ENCODE results near the gene NCOR2.

DNA sequence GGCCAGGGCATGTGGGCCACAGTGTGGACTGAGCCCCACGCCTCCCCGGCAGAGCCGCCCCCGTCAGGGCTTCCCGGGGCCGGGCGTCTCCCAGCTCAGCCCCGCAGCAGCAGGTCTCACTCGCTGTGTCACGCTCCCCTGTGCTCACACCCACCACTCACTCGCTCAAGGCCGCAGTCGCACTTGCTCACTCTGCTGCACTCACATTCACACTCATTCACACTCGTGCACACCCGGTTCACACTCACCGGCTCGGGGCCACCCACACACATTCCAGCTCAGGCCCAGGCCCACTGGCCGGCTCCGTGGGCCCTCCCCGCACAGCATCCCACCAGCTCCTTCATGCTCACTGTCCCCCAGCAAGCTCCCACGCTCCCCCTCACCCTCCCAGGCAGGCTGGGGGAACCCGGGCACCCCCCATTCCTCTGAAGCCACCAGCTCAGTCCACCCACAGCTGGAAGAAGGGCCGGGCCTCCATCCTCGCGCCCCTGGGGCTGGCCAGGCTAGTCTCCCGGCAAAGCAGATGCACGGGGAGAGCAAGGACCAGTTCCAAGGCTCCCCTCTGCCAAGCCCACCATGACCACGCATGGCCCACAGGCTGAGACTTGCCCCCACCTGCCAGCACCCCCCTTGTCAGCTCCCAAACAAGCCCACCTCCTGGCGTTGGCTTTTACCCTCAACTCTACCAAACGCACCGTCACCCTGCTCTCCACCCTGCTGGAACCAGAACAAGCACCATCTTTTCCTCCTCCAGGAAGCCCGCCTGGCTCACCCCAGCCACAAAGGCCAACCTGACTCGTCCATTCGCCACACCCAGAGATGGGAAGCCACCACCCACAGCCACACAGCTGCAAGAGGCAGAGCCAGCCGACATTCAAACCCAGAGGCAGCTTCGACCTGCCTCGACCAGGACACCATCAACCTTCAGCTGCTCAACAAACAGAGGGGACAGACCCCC is 28.0 kb downstream of the NCOR2 start:
- TF ChIP-seq, protein P1, sequence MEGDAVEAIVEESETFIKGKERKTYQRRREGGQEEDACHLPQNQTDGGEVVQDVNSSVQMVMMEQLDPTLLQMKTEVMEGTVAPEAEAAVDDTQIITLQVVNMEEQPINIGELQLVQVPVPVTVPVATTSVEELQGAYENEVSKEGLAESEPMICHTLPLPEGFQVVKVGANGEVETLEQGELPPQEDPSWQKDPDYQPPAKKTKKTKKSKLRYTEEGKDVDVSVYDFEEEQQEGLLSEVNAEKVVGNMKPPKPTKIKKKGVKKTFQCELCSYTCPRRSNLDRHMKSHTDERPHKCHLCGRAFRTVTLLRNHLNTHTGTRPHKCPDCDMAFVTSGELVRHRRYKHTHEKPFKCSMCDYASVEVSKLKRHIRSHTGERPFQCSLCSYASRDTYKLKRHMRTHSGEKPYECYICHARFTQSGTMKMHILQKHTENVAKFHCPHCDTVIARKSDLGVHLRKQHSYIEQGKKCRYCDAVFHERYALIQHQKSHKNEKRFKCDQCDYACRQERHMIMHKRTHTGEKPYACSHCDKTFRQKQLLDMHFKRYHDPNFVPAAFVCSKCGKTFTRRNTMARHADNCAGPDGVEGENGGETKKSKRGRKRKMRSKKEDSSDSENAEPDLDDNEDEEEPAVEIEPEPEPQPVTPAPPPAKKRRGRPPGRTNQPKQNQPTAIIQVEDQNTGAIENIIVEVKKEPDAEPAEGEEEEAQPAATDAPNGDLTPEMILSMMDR (IDR thresholded peaks at IDR 0.05), result no peak
- no peak for TF ChIP-seq POLR2A (IDR thresholded peaks at IDR 0.05)
